CD4-positive, alpha-beta T cell treated with Interleukin-4 for 1 hour (primary cell): ENCODE results near the gene ZNF581.

Source experiments
- DNase-seq, 2 donors: peaks; one replicate each; pipeline ENCODE4 v3.0.0-alpha.2; 2020 to 2022

The ZNF581 gene

DNA sequence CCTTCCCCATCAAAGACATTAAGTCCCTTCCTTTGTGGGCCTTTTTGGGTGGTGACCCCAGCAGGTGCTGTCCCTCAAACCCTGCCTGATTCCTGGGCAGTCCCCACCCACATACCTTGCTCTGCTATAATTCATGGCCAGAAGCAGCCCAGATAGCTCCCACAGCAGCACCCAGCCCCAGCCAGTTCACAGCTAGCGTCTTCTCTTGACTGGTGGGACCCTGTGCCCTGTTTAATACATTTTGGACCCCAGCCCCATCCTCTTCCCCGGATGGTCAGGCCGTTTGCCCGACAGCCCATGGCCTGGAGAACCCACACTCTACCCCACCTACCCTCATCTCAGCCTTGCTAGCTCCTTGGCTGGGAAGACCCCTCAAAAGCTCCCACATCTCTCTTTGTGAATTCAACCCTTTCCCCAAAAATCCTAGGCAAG is 6.7 kb downstream of the ZNF581 start:
- no peak for DNase-seq

DNA sequence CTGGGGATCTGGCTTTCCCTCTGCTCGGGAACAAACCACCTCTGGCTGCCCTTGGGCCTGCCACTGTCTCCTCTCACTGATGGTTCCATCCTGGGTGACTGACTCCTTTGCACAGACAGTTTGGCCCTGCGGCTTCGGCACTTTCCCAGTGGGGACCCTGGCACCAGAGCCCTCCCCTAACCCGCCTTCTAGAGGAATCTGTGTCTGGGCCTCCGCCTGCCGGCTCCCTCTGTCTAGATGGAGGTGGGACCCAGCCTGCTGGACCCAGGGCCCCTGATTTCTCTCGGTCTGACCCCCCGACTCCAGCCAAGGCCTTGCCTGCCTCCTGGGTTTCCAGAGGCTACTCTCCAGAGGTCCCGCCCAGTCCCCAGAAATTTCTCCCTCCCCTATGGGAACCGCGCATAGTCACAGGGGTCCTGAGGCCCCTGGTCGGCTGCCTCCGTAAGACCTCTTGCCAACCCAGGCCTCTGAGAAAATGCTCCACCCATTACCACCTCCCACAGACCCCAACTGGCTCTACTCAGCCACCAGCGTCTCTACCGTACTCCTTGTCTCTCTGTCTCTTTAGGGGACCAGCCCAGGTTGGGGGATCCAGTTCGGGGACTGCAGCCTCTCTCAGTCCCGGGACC is 7.3 kb downstream of the ZNF581 start:
- no peak for DNase-seq

DNA sequence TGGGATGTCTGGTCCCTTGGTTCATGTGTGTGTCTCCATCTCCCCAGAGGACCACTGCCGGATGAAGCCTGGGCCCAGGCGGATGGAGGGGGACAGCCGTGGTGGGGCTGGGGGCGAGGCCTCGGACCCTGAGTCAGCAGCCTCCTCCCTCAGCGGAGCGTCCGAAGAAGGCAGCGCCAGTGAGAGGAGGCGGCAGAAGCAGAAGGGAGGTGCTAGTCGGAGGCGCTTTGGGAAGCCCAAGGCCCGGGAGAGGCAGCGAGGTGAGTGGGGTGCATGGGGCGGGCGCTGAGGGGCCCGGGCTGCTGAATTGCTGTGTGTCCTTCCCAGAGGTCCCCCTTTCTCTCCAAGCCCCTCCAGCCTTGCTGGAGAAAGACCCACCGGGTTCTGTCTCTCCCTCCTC is 7.8 kb downstream of the ZNF581 start:
- no peak for DNase-seq

DNA sequence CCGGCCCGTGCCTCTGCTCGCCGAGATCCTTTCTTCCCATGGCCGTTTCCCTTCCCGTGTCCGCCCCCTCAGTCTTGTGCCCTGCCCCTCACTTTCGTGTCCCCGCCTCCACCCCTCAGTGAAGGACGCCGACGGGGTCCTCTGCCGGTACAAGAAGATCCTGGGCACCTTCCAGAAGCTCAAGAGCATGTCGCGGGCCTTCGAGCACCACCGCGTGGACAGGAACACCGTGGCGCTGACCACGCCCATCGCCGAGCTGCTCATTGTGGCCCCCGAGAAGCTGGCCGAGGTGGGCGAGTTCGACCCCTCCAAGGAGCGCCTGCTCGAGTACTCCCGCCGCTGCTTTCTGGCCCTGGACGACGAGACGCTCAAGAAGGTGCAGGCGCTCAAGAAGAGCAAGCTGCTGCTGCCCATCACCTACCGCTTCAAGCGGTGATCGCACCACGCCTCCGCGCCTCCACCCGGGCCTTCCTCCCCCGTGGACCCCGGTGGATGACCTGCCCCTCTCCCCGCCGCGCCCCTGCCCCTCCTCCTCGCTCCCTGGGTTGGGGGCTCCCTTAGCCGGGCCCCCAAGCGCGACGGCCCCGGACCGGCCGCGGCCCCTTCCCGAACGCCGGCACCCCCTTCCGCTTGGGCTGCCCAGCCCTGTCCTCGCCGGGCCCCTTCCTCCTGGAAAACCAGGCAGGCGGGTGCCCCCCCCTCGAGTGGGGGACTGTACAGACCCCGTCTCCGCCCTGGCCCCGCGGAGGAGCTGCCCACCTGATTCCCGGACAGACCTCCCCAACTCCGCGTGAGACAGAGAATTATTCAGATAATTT is 9.1 kb downstream of the ZNF581 start:
- no peak for DNase-seq

DNA sequence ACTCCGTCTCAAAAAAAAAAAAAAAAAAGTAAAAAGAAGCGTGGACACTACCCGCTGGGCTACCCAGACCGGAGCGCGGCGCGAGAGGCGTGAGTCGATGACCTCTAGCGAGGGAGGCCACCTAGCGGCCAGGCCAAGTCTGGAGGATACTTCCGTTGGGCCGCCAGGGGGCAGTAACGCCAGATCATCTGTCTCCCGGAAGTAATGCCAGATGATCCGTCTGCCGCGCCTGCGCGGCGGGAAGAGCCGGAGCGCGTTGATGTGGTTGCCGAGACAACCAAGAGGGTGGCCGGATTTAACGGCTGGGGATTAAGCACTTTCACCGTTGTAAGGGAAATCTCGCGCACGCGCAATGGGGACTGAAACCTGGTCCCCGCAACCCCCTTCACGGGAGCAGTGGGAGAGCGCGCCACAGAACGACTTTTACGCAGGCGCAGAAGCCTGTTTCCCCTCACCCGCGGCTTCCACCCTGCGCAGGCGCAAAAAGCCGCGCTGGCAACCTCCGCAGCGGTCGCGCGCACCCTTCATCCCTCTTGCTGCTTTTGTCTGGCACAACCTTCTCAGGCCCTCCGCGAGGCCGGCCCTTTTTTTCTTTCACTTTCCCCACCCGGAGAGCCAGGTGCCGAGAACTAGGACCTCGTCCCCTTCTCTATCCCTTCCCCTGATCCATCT is 10.3 kb downstream of the ZNF581 start:
- peak; percentile 99 to 100 for DNase-seq

DNA sequence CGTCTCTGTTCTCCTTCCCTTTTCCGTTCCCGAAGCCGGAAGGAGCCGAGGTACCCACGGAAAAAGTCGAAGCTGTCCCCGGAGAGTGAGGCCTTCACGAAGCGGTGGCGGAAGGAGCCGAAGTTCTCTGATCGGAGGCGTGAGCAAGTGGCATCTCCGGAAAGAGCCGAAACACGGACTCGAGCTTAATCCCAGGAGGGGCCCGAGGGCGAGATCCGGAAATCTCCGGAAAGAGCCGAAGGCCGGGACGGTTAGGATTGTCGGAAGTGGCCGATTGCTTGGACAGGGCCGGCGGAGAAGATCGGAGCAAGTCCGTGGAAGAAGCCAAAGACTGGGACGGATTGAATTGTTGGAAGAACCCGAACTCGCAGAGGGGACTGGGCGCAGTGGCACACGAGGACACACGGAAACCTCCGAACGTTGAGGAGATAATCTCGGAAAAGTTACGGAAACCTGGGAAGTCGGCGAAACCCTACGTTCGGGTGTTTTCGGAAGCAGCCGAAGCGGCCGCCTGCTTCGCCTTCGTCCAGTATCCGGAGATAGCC is 10.9 kb downstream of the ZNF581 start:
- peak; percentile 100 for DNase-seq

DNA sequence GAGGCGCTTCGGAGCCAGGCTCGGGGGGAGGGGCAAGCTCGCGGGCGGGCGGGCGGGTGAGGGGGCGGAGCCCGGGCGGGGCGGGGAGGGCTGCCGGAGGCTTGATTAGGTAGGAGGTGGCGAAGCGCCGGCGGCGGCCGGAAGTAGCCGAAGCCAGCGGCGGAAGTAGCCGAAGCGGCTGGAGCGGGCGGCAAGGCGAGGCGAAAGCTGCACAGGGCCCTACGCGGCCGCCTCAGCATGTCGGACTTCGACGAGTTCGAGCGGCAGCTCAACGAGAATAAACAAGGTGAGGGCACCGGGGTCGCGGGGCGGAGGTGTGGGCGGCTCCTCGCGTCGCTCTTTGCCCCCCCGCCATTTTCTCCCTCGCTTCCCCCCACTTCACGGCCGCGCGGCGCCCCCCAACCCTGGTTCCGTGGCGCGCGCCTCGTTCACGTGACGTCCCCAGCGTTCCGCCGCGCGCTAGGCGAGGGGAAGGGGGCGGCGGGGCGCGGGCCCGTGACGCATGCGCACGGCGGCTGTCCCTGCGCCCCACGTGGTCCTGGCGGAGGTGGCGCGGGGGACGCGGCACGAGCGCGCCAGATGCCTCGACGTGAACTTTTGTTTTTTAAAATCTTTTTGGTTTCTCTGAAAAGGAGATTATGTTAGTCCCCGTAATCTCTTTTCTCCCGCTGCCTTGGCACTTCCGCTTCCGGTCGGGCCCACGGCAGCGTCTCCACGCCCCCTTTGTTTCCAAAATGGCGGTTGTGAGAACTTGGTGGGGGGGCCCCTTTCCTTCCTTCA is 11.6 kb downstream of the ZNF581 start, which contains the start of gene U2AF2:
U2AF2 (plus strand) TSS at position 168 of the 780 bp plus-strand sequence; CDS start at position 238, 70 bp downstream.
- DNase-seq, result peak; percentile 96 to 97

DNA sequence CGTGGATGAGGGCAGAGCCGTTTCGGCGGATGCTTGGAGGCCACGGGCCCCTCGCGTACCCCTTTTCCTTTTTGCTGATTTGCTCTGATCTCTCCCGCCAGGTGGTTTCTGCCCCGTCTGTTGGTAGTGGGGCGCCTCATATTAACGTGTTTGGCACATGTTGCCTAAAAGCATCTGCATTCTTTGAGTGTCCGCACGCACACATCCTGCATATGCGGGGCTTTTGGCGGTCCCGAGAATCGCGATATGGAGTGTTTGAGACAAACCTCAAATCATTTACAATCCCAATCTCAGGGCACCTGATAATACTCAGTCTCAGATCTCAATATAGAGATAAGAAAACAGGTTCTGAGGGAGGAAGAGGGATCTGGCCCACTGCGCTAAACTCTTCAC is 12.2 kb downstream of the ZNF581 start:
- DNase-seq, result no peak

DNA sequence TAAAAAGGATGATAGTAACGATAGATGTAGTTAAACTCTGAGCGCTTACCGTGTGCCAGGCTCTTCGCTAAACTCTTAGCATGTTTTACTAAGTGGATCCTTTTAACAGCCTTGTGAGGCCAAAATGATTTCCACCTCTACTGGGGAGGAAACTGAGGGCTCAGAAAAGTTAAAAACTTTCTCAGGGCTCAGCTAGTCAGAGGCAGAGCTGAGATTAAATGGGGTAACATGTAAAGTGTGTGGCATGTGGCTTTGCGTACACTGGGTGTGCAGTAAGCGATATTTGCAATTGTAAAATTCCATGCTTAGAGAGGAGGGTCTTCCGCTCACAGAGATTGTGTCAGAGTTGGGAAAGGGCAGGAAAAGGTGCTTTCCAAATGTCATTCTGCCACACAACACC is 13.1 kb downstream of the ZNF581 start:
- no peak for DNase-seq

DNA sequence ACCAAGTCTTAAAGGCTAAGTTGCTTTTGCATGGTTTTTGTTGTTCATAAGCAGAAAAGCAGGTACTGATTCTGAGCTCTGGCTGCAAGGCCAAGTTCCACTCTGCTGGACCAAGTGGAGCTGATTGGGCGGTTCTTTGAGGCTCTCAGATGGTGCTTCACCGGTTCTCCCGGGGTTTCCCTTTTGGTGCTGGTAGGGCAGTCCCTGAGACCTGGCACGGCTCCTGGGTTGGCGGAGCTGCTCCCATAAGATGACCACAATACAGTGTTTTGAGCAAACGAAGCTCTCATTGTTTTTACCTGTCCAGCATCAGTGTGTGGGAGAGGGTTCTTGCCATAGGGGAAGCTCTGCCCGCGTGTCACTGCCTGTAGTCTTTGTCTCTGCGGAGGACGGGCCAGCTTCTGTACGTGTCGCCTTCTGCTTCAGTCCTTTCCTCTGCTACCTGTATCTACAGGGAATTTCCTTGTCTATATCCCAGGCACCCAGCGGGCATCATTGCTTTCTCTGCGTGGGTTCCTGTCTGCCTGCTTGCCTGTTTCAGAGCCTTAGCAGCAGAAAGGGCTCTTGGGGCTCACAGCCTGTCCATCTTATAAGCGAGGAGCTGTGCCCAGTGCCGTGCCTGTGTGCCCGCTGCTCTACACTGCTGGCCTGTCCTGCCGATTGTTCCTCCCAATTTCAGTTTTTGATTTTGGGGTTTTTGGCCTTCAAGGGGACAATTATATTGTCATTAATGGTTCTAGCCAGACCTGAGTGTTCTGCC is 13.7 kb downstream of the ZNF581 start:
- DNase-seq, result peak in 1 of 2 donors; percentile 31

DNA sequence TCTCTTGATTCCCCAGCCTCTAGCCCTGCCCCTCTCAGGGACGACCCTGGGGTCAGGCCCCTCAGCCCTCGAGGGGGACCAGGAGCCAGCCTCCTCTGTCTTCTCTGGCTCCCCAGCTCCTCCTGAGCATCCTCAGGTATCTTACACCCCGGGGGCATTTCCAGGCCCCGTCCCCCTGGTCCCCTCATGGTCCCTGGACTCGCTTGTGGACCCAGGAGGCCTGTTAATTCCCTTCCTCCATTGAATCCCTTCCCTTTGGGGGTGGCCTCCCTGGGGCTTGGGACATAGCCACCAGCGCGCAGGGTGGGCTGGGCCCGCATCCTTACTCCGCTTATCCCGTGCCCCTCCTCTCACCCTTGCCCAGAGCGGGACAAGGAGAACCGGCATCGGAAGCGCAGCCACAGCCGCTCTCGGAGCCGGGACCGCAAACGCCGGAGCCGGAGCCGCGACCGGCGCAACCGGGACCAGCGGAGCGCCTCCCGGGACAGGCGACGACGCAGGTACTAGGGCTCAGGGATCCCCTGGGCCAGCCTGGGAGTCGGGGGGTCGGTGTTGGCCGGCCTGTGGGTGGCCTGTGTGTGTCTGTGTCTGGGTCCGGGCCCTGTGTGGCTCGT is 15.5 kb downstream of the ZNF581 start:
- DNase-seq, result no peak

DNA sequence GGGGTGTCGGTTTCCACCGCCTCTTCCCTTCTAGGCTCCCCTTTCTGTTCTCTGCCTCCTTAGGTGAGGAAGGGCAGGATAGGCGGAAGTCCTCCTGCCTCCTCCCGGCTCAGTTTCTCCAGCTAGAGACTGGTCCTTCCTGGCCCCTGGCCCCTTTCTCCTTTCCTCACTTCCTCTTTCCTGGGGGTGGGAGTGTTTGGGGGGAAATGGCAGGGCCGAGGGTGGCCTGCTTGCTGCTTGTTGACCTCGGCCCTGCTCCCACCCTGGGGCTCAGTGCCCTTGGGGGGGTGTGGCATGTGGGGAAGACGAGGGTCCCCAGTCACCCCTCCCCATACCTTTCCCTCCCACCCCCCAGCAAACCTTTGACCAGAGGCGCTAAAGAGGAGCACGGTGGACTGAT is 16.4 kb downstream of the ZNF581 start:
- DNase-seq, result no peak

DNA sequence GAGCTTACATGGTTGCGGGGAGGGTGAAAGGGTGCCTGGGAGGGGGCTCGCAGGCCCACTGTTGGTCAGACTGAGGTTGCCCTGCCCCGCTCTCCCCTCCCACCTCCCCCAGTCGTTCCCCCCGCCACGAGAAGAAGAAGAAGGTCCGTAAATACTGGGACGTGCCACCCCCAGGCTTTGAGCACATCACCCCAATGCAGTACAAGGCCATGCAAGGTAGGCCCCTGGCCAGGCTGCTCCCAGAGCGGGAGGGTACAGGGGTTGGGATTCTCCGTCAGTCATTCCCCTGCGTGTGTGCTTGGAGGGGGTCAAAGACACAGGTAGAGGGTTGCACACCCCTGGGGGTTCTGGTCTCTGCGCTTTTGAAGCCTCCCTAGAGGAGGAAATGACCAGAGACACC is 17.0 kb downstream of the ZNF581 start:
- no peak for DNase-seq

DNA sequence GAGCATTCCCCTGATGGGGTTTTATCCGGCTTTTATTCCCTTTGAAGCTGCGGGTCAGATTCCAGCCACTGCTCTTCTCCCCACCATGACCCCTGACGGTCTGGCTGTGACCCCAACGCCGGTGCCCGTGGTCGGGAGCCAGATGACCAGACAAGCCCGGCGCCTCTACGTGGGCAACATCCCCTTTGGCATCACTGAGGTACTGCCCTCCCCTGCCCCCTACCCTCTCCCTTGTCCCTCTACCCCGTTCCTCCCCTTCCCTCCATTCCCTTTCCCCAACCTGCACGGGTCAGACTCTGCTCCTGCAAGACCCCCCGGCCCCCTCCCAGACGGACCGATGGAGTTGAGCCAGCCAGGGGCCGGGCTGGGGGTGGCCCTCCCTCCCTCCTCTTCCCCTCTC is 17.5 kb downstream of the ZNF581 start:
- DNase-seq, result no peak

DNA sequence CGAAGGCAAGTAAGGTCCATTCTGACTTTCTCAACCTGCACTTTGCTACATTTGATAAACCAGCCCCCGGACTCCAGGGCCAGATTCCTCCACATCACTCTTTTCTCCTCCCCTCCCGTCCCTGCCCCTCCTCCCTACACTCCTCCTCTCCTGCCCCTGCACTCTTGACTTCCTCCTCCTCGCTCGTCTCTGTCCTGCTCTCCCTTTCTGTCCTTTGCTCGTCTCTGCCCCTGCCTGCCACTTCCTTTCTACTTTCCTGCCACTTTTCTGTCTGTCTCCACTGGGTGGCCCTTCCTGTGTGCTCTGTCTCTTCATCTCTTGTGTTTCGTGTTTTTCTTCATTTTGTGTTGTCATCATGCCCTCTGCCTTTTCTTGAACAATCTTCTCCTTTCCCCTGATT is 18.4 kb downstream of the ZNF581 start:
- DNase-seq, result no peak

DNA sequence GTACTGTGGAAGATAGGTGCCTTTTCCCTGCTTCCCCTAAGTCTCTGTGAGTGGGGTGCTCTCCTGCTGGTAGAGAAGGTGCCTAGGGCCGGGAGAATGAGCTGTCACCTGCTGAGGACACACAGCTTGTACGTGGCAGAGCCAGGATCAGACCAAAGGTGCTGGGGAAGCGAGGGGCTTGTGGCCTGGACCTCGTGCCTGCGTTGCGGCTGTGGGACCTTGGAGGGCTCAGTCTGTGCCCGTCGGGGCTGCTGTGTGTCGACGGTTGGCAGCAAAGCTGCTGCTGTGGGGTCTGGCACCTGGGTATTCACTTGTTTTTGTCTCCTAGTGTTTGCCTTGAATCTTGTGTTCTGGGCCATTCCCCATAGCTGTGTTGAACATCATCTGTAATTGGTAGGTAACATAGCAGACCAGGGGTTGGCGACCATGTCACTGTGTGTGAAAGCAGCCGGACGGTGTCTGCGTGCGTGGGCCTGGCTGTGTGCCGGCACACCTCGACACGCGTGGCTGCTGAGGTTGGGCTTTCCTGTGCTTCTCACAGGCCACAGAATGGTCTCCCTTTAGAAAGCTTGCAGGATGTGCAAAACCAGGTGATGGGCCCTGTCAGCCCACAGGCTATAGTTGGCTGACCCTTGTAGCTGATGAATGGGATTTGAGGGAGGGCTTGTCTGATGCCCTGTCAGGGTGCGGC is 20.5 kb downstream of the ZNF581 start:
- DNase-seq, result no peak

DNA sequence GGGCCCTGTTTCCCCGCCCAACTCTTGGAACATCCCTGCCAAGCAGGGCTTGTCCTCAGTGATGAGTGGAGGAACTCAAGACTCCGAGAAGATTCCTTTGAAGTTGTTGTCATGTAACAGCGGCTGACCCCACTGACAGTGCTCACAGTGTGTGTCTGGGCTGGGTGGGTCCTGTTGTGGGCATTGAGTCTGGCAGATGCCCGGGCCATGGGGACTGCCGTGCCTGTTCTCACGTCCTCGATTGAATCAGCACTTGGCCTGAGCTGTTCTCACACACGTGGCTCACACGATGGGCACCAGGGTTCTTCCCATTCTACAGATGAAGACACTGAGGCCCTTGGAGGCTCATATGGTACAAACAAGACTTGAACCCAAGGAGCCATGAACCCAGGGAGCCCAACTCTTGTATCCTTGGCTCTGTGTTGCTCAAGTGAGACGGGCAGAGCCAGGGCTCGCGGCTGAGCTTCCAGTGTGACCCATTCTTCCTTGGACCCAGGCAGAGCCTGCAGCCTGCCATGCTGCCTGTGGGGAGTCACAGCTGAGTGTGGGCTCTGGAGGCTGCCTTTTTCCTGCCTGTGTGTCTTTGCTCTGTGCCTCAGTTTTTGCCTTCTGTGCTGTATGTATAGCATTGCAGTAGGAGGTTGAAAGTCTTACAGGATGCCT is 23.0 kb downstream of the ZNF581 start:
- DNase-seq, result no peak

DNA sequence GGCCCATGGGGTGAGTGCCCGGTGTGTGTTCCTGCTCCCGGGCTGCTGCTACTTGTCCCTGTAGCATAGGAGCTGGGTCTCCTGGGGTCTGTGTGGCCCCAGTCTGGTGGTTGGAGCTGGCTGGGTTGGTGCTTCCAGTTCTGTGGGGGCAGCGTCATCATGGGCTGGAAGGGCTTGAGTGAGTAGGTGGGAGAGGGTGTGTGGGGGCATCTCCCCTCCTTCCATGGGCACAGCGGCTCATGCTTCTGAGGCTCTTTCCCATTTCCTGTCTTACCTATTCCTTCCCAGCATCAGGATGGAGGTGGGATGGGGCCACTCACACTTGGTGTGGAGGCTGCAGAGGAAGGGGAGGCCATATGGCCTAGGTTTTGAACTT is 23.5 kb downstream of the ZNF581 start:
- no peak for DNase-seq

DNA sequence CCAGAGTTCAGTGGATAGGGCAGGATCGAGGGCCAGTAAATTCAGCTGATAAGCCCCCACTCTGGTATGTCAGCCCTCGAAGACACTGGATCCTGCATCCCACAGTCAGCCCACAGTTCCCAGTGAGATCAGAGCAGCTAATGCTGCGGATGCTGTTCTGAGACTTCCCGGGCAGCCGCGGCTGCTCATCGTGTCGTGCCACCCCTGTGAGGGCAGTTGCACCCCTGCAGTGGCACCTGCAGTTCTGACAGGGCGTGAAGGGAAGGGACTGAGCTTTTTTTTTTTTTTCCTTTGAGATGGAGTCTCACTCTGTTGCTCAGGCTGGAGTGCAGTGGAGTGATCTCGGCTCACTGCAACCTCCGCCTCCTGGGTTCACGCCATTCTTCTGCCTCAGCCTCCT is 24.1 kb downstream of the ZNF581 start:
- DNase-seq, result no peak

DNA sequence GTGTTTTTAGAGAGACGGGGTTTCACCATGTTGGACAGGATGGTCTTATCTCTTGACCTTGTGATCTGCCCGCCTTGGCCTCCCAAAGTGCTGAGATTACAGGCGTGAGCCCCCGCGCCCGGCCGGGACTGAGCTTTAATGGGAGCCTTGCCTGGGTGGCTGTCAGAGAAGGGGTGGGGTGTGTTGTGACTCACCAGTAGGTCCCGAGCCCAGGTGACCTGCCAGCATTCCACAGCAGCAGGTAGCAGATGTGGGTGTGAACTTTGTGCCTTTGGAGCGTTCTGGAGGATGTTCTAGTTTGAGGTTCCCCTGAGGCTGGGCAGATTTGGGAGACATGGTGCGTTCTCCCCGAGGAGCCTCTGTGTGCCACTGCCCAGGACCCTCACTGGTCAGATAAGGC is 24.5 kb downstream of the ZNF581 start:
- DNase-seq, result no peak
